Iris pigment epithelial cell (primary cell): Measurements from ENCODE around the gene GNG7.
A peak's percentile ranks its signal among the peaks of the same experiment; 100 is the strongest.
"Not testable (repeated sequence)": the region's sequence is repeated elsewhere in the genome, so short reads cannot be mapped to it uniquely, and the experiment has no call there.

Source experiments
- DNase-seq: peaks from one replicate; pipeline ENCODE4 v3.0.0-alpha.2; 2011; ENCODE audit warnings: low read depth

Gene GNG7

DNA sequence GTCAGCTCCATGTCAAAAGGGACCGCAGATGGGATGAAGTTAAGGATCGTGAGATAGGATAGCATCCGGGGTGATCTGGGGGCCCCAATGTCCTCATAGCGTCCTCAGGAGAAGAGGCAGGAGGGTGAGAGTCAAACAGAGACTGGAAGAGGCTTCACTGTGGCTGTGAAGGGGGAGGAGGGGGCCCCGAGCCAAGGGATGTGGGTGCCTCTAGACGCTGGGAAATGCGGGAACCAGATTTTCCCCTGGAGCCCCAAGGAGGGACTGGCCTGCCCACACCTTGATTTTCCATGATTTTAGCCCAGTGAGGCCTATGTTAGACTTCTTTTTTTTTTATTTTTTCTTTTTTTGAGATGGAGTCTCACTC, 61.2 kb downstream of the GNG7 start:
- no peak for DNase-seq

DNA sequence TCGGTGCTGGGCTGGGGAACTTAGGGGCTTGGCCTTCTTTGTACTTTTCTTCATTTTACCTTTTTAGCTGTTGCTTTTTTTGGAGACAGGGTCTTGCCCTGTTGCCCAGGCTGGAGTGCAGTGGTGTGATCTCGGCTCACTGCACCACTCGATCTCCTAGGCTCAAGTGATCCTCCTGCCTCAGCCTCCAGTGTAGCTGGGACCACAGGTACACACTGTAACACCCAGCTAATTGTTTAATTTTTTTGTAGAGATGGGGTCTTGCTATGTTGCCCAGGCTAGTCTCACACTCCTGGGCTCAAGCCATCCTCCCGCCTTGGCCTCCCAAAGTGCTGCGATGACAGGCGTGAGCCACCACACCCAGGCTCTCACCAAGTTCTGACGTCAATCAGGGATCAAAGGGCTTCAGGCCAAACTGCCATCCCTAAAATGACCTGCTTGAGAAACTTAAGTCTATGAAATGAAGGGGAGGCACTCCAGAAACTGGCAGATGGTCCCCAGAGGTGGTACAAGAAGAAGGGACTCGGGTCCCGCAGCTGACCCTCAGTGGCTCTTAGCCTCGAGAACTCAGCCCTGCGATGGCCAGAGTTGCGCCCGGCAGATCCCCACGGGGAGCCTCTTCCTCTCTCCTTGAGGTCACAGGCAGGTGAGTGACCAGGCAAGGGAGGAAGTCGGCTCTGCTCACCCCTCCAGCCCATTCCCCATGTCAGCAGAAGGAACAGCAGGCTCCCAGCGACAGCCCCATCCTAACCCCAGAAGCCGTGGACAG, 61.7 kb downstream of the GNG7 start:
- DNase-seq, result no peak

DNA sequence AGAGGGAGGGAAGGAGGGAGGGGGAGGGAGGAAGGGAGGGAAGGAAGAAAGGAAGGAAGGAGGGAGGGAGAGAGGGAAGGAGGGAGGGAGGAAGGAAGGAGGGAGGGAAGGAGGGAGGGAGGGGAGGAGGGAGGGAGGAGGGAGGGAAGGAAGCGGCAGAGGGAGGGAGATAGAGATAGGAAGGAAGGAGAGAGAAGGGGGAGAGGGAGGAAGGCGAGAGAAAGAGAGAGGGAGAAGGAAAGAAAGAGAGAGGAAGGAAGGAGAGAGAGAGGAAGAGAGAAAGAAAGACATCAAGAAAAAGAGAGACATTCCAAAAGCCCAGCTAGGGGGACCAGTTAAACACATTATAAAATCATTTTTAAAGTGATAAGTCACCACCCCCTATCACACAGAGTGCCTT, 62.5 kb downstream of the GNG7 start:
- no peak for DNase-seq

GRCh38 chr19:2638417-2638940, 64.0 kb downstream of the GNG7 start:
- no peak for DNase-seq

GRCh38 chr19:2636897-2637683, 65.4 kb downstream of the GNG7 start:
- DNase-seq, result peak; percentile 38

- DNase-seq, result no peak
These were observed 66.2 kb downstream of the GNG7 start for GRCh38 chr19:2636141-2636896.

DNA sequence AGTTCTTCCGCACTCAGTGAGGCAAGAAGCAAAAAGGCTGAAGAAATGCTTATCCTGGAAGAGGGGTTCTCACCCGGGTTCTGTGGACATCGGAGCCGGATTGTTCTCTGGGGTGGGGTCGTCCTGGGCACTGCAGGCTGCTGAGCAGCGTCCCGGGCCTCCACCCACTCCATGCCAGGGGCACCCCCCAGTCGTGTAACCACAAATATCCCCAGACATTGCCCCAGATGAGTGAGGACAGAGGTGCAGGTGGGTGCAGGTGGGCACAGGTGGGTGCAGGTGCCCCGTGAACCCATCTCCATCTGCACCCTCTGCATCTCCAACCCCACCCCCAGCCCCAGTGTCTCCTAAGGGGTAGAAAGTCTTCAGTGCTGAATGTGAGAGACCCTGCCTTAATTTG, 67.5 kb downstream of the GNG7 start:
- no peak for DNase-seq

DNA sequence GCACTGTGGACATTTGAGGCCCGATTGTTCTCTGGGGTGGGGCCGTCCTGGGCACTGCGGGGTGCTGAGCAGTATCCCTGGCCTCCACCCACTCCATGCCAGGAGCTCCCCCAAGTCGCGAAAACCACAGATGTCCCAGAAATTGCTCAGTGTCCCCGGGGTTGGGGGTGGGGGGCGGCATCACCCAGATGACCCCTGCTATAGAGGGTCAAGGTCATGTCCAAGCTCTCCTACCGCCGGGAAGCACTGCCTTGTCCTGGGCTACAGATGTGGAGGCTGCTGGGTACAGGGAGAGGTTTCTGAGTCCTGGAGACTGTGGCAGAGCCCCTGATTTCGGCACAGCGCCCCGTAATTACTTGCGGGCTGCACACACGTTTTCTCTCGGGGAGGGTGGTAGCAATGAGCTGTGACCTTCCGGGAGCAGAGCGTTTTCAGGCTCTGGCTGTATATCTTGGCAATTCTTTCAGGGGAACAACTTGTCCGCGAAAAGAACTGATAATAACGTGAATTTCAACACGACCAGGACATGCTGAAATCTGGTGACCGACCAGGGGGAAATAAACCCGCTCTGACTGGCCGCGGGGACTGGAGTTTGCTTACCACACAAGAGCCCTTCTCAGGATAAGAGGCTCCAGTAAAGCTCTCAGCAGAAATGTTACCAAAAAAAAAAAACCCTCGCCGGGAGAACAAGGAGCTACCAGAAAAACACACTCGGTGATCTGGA, 68.1 kb downstream of the GNG7 start:
- DNase-seq, result peak; percentile 32

- no peak for DNase-seq
These were observed 68.8 kb downstream of the GNG7 start for GRCh38 chr19:2633693-2634075.

DNA sequence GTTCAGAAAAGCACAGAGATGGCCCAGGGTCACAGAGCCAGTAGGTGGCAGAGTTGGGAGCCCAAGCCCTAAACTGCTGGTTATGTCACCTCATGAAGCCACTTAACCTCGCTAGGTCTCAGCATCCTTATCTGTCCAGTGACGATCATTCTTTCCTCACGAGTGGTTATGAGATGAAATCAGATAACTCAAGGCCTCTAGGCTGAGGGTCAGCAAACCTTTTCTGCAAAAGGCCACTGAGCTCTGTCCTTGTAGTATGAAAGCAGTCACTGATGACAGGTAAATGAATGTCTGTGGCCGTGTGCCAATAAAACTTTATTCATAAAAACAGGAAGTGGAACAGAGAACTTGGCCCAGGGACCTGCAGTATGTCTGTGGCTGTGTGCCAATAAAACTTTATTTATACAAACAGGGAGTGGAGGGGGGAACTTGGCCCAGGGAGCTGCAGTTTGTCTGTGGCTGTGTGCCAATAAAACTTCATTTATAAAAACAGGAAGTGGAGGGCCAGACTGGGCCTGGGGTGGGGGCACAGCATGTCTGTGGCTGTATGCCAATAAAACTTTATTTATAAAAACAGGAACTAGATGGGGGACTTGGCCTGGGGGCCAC, 71.2 kb downstream of the GNG7 start:
- DNase-seq, result no peak

DNA sequence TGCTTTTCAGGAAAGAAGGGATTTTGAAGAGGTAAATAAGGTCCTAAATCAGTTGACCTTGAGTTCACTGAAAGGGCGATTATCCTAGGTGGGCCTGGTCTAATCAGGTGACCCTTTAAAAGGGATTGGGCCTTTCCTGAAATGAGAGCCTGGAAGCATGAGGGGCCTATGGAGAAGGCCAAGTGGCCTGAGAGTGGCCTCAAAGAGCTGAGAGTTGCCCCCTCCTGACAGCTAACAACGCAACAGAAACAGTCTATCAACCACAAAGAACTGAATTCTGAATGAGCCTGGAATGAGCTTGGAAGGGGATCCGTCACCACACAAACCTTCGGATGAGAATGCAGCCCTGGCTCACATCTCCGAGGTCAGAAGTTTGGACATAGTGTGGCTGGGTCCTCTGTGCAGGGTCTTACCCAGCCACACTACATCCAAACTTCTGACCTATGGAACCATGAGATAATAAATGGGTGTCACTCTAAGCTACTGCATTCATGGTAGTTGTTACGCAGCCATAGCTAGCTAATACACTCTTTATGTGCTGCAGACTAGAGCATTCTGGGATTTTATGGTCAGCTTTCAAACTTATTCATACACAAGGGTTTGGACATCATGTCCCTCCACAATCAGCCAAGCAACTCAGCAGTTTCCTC, 72.0 kb downstream of the GNG7 start:
- no peak for DNase-seq

GRCh38 chr19:2629491-2630351, 72.8 kb downstream of the GNG7 start:
- no peak for DNase-seq

DNA sequence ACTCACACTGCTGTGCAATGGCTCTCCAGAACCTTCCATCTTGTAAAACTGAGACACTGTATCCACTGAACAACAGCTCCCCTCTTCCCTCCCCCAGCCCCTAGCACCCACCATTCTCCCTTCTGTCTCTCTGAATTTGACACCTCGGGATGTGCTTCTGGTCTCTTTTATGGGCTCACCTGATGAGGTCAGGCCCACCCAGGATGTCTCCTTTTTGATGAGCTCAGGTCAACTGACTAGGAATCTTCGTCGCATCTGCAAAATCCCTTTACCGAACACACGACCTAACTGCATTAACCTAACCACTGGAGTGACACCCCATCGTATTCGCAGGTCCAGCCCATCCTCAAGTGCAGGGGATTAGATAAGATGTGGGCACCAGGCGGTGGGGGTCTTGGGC, 73.9 kb downstream of the GNG7 start:
- DNase-seq, result no peak

DNA sequence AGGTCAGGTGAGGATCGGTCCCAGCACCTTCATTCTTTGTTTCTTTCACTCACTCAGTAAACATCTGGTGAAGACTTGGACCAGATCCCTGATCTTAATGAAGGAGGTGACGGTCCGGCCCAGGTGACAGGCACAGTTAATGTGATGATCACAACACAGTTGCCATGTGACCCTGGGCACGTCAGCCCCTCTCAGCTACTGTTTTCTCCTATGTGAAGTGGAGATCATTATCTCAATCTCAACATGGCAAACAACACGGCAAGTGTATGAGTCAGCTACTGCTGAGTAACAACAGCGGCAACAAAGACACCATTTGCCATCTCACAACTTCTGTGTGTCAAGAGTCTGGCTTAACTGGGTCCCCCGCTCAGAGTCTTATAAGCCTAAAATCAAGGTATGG, 74.6 kb downstream of the GNG7 start:
- DNase-seq, result peak; percentile 48

GRCh38 chr19:2627319-2627829, 75.1 kb downstream of the GNG7 start:
- peak; percentile 99 for DNase-seq

DNA sequence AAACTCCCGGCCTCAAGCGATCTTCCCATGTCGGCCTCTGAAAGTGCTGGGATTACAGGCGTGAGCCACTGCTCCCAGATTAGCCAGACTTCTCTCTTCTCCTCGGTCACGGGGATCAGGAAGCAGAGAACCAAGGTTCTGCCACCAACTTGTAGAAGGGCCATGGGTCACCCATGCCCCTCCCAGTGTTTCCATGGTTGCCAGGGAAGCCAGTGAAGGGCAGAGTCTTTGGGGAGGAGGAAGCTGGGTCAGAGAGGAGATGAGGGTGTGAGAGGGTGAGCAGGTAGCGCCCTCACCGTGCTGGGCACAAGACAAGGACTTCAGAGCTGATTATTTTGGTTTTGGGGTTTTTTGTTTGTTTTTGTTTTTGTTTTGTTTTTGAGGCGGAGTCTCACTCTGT, 77.1 kb downstream of the GNG7 start:
- no peak for DNase-seq

DNA sequence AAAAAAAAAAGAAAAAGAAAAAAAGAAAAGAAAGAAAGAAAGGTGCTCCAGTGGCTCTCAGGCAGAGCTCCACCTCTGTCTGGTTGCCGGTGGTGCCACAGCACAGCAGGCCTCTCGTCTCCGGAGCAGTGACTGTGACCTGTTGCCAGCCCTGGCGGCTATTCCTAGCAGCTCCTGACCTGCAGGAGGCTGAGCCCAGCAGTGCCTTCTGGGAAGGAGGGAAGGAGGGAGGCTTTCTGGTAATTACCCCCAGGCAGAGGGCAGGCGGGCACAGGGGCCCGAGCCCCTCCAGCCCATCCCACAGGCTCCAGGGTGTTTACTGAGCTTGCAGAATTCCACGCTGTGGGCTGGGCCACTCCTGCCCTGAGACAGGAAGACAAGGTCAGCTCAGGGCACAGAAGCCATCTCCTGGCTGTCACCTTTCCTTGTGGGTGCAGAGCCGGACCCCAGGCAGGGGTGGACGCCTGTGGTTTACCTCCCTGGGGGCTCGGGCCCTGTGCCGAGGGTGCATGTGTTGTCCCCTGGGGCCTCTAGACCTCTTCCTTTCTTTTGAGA, 77.9 kb downstream of the GNG7 start:
- DNase-seq, result no peak

DNA sequence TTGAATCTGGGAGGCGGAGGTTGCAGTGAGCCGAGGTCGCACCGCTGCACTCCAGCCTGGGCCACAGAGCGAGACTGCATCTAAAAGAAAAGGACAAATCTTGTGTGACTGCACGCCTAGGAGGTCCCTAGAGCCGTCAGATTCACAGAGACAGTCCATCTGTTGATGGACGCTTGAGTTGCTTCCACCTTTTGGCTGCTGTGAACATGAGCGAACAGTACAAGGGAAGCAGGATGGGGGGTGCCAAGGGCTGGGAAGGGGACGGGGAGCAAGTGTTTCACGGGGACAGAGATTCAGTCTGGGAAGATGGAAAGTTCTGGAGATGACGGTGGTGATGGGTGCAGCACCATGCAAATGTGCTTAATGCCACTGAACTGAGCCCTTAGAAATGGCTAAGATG, 78.7 kb downstream of the GNG7 start:
- DNase-seq, result no peak

DNA sequence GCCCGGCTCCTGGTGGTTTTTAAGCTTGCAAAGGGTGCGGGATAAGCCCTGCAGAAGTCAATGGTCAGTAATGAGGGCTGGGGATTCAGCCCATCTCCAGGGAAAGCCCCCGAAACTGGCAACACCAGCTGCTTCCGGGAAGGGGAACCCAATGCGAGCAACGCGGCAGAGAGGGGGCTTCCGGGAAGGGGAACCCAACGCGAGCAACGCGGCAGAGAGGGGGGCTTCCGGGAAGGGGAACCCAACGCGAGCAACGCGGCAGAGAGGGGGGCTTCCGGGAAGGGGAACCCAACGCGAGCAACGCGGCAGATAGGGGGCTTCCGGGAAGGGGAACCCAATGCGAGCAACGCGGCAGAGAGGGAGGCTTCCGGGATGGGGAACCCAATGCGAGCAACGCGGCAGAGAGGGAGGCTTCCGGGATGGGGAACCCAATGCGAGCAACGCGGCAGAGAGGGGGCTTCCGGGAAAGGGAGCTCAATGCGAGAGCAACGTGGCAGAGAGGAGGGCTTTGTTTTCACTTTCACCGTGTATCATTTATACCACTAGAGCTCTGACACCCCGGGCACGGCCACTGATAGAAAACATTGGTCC, 80.0 kb downstream of the GNG7 start:
- not testable (repeated sequence) for DNase-seq
